Activated naive CD4-positive, alpha-beta T cell treated with Interleukin-2 at 50 U/mL for 16 hours (primary cell): ENCODE measurements around the gene AJM1.

Experiments
- DNase-seq: peaks from one replicate; pipeline ENCODE4 v3.0.0-alpha.2; 2020

AJM1 gene

DNA sequence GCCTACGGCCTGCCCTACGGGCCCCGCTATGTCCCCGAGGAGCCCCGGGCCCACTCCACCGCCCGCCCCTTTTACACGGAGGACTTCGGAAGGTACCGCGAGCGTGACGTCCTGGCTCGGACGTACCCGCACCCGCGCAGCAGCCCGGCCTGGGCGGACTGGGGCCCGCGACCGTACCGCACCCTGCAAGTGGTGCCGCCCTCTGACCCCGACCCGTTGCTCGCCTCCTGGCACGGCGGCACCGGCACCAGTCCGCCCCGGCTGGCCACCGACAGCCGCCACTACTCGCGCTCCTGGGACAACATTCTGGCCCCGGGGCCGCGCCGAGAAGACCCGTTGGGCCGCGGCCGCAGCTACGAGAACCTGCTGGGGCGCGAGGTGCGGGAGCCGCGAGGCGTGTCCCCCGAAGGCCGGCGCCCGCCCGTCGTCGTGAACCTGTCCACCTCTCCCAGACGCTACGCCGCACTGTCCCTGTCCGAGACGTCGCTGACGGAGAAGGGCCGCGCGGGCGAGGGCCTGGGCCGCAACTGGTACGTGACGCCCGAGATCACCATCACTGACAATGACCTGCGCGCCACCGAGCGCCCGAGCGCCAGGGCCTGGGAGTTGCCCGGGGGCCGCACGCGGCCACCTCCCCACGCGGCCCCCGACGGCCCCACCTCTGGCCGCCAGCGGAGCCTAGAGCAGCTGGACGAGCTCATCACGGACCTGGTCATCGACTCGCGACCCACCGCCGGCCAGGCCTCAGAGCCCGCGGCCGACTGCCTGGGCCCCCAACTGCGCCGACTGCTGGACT lies 3.4 kb downstream of the AJM1 start:
- DNase-seq: no peak

DNA sequence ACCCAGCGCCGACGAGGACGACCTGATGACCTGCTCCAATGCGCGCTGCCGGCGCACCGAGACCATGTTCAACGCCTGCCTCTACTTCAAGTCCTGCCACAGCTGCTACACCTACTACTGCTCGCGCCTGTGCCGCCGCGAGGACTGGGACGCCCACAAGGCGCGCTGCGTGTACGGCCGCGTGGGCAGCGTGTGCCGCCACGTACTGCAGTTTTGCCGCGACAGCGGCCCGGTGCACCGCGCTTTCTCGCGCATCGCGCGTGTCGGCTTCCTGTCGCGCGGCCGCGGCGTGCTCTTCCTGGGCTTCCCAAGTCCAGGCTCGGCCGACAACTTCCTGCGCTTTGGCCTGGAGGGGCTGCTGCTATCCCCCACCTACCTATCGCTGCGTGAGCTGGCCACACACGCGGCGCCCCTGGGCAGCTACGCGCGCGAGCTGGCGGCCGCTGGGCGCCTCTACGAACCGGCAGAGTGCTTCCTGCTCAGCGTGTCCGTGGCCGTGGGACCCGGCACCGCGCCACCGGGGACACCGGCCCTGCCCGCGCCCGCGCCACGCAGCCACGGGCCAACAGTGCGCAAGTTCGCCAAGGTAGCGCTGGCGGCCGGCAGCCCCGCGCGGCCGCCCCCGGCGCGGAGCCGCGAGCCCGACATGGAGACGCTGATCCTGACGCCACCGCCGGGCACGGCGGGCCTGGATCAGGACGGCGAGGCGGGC lies 4.3 kb downstream of the AJM1 start:
- DNase-seq: no peak

DNA sequence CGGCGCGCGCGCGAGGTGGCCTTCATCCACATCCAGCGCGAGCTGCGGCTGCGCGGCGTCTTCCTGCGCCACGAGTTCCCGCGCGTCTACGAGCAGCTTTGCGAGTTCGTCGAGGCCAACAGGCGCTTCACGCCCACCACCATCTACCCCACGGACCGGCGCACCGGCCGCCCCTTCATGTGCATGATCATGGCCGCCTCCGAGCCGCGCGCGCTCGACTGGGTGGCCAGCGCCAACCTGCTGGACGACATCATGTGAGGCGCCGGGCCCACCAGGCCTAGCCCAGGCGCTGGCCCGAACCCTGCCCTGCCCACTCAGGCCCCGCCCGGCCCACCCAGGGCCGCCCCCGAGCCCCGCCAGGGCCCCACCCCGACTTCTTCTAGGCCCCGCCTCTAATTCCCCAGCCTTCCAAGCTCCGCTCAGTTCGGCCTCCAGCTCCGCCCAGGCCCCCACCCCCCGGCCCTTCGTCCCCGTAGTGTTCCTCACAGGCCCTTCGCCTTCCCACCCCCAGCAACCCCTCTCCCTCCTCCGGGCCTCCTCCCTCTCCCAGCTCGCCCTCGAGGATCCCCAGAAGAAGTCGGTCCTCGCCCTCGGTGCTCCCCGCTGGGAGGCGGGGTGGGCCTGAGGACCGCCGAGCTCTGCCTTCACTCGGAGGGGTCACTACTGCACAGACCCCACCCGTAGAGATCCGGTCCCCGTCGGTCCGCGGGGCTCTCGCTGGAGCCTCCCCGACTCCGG lies 5.0 kb downstream of the AJM1 start:
- DNase-seq: no peak

DNA sequence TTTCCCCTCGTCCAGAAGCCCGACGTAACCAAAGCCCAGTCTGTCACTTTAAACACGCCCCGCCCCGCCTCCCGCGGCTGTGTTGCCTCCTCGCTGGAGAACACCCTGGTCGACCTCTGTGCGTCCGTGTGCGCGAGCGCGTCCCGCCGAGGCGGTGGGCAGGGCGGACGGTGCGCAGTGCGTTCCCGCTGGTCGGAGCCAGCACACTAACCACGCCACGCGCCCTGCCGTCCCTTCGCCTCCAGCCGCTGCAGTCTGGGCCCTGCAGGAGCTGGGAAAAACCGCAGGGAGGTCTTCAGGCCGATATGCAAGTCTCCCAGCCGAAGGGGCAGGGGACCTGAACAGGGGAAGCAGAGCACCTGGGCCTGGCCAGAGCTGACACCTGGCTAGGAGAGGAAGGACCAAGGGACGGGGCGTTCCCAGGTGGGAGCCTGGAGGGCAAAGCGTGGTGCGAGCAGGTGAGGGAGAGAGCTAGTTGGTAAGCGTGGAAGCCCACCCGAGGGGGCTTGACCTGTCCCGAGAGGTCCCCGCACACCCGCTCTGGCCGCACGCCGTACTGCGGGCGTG lies 5.6 kb downstream of the AJM1 start:
- peak; percentile 83 for DNase-seq

DNA sequence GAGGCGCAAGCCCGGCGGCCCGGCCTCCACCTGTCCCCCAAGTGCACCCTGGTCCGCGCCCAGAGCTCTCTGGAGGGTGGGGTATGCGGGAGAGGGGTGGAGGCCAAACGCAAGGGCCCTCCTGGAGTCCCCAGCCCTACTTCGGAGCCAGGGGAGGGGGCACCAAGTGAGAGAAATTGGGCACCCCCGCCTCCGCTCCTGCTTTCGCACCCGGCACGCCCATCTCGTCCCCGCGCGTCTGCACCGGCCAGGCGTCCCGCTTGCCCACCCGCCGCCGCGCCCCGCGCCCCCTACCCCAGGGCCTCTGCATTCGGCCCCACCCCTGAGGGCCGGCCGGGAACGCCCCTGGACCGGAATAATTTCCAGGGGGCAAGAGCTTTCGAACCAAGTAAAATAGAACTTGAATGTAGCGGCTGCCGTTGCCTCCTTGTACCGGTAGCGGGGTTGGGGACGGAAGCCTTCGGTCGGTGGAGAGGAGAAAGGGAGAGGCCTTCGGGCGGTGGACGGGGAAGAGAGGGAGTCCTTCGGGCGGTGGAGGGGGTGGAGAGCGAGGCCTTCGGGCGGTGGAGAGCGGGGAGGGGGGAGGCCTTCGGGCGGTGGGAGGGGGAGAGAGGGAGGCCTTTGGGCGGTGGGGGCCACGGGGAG lies 6.2 kb downstream of the AJM1 start:
- DNase-seq: peak; percentile 47

DNA sequence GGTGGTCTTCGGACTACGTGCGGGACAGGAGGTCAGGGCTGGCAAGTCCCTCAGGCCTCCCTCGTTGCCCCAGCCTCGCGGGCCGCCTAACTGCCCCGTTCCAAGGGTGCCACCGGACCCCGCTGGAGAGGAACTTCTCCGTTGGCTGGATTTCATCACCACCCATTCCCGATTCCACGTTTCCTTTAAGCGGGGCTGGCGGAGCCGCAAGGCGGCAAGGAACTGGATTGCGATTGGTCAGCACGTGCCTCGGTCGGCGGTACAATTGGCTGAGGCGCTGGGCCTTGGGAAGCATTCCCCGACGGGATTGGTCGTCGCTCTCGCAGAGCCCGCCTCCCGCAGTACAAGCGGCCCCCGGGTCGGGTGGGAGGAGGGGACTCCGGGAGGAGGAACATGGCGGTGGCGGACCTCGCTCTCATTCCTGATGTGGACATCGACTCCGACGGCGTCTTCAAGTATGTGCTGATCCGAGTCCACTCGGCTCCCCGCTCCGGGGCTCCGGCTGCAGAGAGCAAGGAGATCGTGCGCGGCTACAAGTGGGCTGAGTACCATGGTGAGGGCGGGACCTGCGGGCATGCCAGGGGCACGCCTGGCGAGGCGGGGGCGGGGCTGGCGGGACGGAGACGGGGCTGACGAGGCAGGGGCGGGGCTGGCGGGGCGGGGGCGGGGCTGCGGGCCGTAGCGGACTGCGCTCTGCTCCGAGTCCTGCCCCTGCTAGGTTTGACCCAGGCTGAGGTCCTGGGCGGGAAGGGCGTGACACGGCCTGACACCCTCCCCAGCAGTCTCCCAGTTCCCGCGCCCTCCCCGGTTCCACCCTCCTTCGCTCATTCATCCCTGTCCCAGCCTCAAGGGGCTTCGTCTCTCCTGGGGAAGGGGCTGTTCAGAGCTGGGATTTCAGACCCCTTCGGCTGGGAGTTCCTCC lies 7.0 kb downstream of the AJM1 start, which contains the start of gene PHPT1:
TSS of gene PHPT1 (plus strand) at position 372 of the 922 bp plus-strand sequence. CDS start at position 394, 22 bp downstream.
- DNase-seq: peak; percentile 97

DNA sequence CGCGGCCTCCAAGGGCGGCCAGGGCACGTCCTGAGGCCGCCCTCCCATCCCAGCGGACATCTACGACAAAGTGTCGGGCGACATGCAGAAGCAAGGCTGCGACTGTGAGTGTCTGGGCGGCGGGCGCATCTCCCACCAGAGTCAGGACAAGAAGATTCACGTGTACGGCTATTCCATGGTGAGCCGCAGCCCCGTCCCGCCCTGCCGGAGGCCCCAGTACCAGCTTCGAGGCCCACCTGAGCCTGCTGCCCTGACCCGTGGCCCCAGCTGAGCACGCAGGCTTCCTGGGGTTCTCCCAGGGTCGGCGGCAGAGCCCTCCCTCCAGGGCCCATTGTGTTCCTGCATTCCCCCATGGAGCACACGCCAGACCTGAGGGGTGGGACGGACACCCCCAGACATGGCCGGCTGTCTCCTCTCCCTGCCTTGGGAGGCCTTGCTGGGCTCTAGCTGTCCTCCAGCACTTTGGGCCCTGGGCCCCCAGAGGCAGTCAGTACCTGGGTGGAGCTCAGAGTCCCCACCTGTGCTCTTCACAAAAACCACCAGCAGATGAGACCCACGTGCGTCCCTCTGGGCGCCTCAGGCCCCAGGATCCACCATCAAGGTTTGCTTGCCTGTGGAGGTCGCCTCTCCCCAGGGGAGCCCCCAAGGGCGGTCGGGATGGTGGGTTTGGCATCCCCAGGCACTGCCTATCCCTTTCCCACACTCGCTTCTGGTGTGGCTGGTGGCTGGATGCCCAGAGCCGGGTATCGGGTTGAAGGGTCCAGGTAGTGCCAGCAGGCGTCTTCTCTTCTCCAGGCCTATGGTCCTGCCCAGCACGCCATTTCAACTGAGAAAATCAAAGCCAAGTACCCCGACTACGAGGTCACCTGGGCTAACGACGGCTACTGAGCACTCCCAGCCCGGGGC lies 7.9 kb downstream of the AJM1 start:
- no peak for DNase-seq

DNA sequence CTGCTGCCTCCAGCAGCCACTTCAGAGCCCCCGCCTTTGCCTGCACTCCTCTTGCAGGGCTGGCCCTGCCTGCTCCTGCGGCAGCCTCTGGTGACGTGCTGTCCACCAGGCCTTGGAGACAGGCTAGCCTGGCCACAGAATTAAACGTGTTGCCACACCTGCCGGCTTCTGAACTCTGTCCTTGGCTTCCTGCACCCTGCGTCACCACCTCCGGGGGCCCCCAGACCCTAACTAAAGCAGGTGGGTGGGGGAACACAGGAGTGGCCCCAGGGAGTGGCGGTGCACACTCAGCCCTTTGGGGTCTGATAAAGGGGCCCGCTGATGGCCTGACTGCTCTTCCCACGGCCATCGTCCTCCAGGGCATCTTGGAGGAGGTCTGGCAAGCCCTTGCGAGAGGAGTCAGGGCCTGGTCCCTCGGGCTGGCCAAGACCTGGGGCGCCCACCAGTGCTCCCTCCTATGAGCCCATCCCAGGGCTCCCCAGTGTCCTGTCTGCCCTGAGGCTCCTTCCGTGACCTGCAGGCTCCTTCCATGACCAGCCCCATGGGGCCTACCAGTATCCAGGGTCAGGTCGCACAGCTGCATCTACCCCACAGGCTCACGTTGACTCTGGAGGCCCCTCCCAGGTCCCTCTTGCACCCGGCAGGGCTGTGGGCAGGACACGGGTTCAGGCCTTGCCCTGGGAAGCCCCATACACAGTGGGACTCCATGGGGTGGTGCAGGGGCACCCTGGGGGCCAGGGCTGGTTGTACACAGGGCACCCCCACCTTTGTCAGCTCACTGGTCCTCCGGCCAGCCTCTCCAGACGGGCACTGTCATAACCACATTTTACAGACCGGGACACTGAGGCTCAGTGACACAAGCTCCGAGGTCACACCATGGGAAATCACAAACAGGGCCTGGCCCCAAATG lies 8.8 kb downstream of the AJM1 start:
- DNase-seq: no peak

DNA sequence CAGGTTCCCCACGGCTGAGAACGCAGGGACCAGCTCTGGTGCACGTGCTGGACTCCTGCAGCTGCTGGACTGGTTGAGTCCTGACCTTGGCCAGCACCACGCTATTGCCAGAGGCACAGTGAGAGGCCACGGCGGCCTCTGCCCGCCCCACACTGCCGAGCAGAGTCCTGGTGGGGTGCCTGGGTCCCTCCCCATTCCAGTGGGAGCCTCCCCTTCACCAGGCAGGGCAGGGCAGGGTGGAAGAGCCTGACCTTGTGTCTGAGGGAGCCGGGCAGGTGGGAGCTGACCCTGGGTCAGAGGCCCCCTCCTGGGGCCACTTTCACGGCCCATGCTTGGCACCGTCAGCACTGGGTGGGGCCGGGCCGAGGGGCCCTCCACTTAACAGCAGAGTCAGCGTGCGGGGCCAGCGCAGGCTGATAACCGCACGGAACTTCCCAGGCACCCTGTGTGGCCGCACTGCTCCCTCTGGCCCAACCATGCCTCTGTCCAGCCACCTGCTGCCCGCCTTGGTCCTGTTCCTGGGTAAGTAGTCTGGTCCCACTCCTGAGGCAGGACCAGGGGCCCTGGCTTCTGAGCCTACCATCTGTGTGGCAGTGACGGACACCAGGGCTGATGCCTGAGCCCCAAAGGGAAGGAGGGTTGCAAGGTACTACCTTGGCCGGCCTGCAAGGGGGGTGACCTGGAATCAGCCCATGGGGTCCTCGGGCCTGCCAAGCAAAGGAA lies 9.8 kb downstream of the AJM1 start, which contains the start of gene MAMDC4:
TSS of gene MAMDC4 (plus strand) at position 406 of the 723 bp plus-strand sequence. CDS start at position 477, 71 bp downstream.
- DNase-seq: no peak

DNA sequence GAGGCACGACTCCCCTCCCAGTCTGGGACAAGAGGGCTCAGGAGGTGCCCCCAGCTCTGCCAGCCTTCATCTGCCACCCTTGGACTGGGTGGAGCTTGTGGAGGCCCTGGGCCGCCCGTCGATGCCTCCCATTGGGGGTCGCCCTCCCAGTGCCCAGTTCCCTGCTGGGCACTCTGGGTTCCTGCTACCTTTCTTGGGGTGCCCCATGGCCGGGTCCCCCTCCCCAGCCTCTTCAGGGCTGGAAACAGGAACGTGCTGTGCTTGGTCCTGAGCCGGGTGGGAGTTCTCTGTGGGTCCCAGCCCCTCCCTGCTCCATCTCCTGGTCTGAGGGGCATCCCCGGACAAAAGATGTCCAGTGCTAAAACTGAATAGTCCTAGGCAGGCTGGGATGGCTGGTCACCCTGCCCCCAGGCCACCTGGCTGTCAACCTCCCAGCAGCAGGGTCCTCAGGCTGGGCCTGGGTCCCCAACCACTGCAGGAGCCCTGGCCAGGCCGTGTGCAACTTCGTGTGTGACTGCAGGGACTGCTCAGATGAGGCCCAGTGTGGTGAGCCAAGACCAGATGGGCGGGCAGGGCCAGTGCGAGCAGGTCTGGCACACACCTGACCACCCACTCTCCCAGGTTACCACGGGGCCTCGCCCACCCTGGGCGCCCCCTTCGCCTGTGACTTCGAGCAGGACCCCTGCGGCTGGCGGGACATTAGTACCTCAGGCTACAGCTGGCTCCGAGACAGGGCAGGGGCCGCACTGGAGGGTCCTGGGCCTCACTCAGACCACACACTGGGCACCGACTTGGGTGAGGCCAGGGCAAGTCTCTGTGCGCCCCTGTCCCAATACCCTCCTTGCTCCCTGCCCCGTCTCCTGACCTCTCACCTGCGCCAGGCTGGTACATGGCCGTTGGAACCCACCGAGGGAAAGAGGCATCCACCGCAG lies 10.7 kb downstream of the AJM1 start:
- no peak for DNase-seq

DNA sequence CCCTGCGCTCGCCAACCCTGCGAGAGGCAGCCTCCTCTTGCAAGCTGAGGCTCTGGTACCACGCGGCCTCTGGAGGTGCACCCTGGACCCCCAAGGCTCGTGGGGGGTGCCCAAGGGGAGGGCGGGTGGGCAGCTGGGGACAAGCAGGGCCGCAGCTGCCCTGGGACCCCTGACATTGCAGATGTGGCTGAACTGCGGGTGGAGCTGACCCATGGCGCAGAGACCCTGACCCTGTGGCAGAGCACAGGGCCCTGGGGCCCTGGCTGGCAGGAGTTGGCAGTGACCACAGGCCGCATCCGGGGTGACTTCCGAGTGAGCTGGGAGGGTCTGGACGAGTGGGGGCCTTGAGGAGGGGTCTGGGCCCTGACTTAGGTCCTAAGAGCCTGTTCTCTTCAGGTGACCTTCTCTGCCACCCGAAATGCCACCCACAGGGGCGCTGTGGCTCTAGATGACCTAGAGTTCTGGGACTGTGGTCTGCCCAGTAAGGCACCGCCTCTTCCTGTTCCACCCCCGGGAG lies 11.4 kb downstream of the AJM1 start:
- no peak for DNase-seq

DNA sequence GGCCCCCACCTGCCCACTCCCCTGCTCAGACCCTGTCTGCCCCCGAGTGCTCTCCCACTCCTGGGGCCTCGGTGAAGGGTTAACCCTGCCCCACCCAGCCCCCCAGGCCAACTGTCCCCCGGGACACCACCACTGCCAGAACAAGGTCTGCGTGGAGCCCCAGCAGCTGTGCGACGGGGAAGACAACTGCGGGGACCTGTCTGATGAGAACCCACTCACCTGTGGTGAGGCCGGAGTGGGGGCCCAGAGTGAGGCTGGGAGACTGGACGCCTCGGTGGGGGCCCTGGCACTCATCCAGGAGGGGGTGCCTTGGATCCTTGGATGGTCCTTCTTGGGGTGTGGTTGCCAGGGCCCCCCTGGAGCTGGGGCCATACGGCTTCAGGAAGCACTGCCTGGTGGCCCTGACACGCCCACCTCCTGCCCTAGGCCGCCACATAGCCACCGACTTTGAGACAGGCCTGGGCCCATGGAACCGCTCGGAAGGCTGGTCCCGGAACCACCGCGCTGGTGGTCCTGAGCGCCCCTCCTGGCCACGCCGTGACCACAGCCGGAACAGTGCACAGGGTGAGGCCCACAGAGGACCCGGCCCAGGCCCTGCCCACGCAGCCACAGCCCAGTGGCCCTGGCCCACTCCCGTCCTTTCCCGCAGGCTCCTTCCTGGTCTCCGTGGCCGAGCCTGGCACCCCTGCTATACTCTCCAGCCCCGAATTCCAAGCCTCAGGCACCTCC lies 12.0 kb downstream of the AJM1 start:
- no peak for DNase-seq

DNA sequence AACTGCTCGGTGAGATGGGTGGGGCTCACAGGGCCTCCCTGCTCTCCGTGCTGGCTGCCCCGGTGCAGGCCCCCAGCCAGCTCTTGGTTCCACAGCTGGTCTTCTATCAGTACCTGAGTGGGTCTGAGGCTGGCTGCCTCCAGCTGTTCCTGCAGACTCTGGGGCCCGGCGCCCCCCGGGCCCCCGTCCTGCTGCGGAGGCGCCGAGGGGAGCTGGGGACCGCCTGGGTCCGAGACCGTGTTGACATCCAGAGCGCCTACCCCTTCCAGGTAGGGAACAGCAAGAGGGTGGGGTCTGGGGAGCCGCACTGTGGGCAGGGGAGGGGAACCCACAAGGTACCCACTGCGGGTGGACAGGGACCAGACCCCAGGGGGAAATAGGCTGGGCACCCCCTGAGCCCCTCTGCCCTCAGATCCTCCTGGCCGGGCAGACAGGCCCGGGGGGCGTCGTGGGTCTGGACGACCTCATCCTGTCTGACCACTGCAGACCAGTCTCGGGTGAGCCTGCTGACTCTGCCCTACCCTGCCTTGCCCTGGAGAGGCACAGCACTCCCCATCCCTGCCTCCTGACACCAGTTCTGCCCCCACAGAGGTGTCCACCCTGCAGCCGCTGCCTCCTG lies 12.7 kb downstream of the AJM1 start:
- DNase-seq: no peak

DNA sequence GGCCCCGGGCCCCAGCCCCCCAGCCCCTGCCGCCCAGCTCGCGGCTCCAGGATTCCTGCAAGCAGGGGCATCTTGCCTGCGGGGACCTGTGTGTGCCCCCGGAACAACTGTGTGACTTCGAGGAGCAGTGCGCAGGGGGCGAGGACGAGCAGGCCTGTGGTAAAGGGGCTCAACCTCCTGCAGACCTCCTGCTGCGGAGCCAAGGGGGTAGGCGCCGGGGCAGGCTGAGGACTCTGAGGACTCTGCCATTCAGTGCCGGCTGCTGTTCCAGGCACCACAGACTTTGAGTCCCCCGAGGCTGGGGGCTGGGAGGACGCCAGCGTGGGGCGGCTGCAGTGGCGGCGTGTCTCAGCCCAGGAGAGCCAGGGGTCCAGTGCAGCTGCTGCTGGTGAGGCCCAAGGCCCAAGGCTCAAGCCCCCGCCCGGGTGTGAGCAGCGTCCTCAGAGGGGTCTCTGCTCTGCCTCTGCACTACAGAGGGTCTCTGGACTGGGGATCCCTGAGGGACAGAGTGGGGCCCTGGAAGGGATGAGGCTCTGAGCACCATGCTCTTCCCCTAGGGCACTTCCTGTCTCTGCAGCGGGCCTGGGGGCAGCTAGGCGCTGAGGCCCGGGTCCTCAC lies 13.3 kb downstream of the AJM1 start:
- no peak for DNase-seq

DNA sequence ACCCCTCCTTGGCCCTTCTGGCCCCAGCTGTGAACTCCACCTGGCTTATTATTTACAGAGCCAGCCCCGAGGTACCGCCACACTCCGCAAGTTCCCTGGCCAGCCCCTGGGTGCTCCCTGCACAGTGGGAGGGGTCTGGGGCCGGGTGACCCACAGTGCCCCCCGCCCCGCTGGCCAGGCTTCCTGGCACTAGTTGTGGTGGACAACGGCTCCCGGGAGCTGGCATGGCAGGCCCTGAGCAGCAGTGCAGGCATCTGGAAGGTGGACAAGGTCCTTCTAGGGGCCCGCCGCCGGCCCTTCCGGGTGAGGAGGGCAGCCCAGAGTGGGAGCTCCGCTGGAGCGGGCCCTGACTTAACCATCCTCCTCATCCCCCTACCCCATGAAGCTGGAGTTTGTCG lies 13.8 kb downstream of the AJM1 start:
- no peak for DNase-seq
